ENCODE measurements around the gene RAP1A. TPM values are rescaled to one million over a fixed set of nuclear protein-coding genes. Genes with fewer than 3 reads are reported as not detected.

Gene RAP1A
- total and polyA plus RNA-seq, 2 donors (not counting 3 experiments of a cell fraction or from before 2014, with no cell fraction given) = 17.8 to 56.4 TPM

DNA sequence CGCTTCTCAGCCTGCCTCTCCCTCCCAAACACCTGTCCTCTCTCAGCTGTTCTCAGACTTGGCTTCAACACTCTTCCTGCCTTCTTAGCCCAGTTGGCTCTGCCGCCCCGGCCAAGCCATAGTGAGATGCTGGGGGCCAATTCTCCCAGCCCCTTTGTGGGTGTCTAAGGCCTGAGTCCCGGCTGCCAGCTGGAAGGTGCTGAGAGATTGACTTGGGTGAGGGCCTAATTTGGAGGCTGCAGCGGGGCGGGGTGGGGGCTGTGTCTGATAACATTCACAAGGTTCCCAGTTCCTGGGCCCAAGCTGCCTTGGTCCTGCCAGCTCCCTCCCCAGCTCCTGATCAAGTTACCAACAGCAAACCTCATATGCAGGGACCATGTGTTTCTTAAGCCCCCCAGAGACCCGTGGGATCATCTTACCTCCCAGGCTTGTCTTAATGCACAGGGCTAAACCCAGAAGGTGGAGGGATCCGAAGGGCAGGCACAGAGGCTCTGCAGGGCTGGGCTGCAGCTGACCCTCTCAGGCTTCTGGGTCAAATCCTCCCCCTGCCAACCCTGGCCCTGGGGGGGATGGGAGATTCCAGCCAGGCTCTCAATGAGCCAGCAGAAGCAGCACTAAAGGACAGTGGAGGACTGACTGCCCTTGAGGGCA, 109.8 kb downstream of the RAP1A start:
- Histone ChIP-seq H3K4me3 (replicated peaks in 1 of 3; ENCODE audit: insufficient read depth in 1 of 3, low read depth in 1 of 3, low read length in 3 of 3) (no peak overlapping the region), H3K4me2 (ENCODE audit: insufficient read depth, low read length) (no peak overlapping the region), H3K9ac (replicated peaks; ENCODE audit: extremely low read depth, insufficient read depth, low read length) (no peak overlapping the region), H3K9me1 (replicated peaks; ENCODE audit: control insufficient read depth, extremely low read depth, insufficient read depth, low read length) (no peaks in the 10 kb centered on the region), H3K36me3 (ENCODE audit: control insufficient read depth in 2 of 2, extremely low read depth in 1 of 2, insufficient read depth in 2 of 2, low read length in 2 of 2) (no peaks in the 10 kb centered on the region), H3K9me3 (replicated peaks; ENCODE audit: control insufficient read depth, insufficient read depth, low read length) (no peaks in the 10 kb centered on the region), H4K20me1 (replicated peaks; ENCODE audit: control insufficient read depth, extremely low read depth, insufficient read depth, low read length) (no peaks in the 10 kb centered on the region), H3K27ac (ENCODE audit: insufficient read depth, low read depth, low read length) (no peak overlapping the region), H3K79me2 (ENCODE audit: control insufficient read depth, insufficient read depth, low read length) (no peaks in the 10 kb centered on the region), H3K4me1 (ENCODE audit: control insufficient read depth, extremely low read depth, insufficient read depth, low read length) (peaks cover 17% of the 10 kb centered on the region), H2AFZ (ENCODE audit: low read depth, low read length) (no peak overlapping the region), H3K27me3 (ENCODE audit: control insufficient read depth in 2 of 2, insufficient read depth in 2 of 2, low read length in 2 of 2) (no peaks in the 10 kb centered on the region)
- DNase-seq (ENCODE audit: low read depth, low spot score) (no peak), FAIRE-seq (no peak)
- dilution Hi-C loops (cut with MboI; ENCODE audit: extremely low pct_ligation_motif_present, low sequenced_read_pairs) = no loop called here
- no peak for TF ChIP-seq GATA2 (IDR thresholded peaks at IDR 0.05; ENCODE audit: insufficient read depth, insufficient read length, low read depth, low read length)
- intact Hi-C loops (cut with micrococcal nuclease) = no loop called here
- BruUV-seq (replicated peaks) = no TSS peak
- ChIA-PET CTCF (interaction anchor here (0.7 to 2.2 kb wide), 5 partner anchors 10 to 18 kb away, joined by 3 to 14 read pairs (median 5); partner anchors contain the start of gene INKA2), POLR2A (no interaction called here)

DNA sequence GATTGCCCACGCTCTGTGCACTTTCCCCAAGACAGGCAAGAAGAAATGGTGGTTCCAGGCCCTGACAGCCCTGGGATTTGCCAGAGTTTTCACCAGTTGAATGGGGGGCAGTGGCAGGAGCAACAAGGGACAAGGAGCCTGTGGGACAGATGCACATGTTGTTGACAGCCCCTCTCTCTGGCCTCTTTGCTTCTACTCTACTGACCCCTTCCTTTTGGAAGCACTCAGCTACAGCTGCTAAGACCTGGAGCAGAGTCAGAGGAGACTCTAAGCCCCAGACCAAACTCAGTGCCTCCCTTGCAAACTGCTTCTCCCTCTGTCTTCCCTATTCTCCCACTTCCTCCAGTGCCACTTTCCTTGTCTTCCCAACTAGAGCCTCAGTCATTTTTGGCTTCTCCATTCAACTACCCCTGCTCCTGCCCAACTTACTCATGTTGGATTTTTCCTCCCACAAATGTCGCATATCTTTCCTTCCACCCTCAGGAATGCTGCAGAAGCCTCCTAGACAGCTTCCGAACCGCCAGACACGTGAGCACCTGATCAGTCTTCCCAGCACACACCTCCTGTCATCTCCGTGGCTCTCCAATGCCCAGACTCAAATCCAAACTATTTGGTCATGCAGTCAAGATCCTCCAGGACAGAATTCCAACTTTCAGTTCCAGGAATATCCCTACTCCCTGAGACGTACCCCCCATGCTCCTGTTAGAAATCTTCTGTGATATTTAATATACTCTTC, 110.5 kb downstream of the RAP1A start:
- Histone ChIP-seq H3K9ac (replicated peaks; ENCODE audit: extremely low read depth, insufficient read depth, low read length) (no peak overlapping the region), H3K36me3 (ENCODE audit: control insufficient read depth in 2 of 2, extremely low read depth in 1 of 2, insufficient read depth in 2 of 2, low read length in 2 of 2) (no peaks in the 10 kb centered on the region), H3K4me2 (ENCODE audit: insufficient read depth, low read length) (no peak overlapping the region), H3K9me3 (replicated peaks; ENCODE audit: control insufficient read depth, insufficient read depth, low read length) (no peaks in the 10 kb centered on the region), H3K4me3 (replicated peaks in 1 of 3; ENCODE audit: insufficient read depth in 1 of 3, low read depth in 1 of 3, low read length in 3 of 3) (no peak overlapping the region), H3K4me1 (ENCODE audit: control insufficient read depth, extremely low read depth, insufficient read depth, low read length) (peaks cover 22% of the 10 kb centered on the region), H3K9me1 (replicated peaks; ENCODE audit: control insufficient read depth, extremely low read depth, insufficient read depth, low read length) (no peaks in the 10 kb centered on the region), H3K27me3 (ENCODE audit: control insufficient read depth in 2 of 2, insufficient read depth in 2 of 2, low read length in 2 of 2) (no peaks in the 10 kb centered on the region), H4K20me1 (replicated peaks; ENCODE audit: control insufficient read depth, extremely low read depth, insufficient read depth, low read length) (no peaks in the 10 kb centered on the region), H3K79me2 (ENCODE audit: control insufficient read depth, insufficient read depth, low read length) (no peaks in the 10 kb centered on the region), H2AFZ (ENCODE audit: low read depth, low read length) (no peak overlapping the region), H3K27ac (ENCODE audit: insufficient read depth, low read depth, low read length) (no peak overlapping the region)
- DNase-seq (ENCODE audit: low read depth, low spot score) (no peak), FAIRE-seq (no peak)
- no peak for TF ChIP-seq JUN (IDR thresholded peaks at IDR 0.05; ENCODE audit: borderline replicate concordance, insufficient read depth, insufficient read length, low read depth)
- no peak for TF ChIP-seq POLR2AphosphoS5 (IDR thresholded peaks at IDR 0.05; ENCODE audit: insufficient read depth, low read depth, low read length)
- no peak for TF ChIP-seq GATA2 (IDR thresholded peaks at IDR 0.05; ENCODE audit: insufficient read depth, insufficient read length, low read depth, low read length)
- TF ChIP-seq, protein P1, sequence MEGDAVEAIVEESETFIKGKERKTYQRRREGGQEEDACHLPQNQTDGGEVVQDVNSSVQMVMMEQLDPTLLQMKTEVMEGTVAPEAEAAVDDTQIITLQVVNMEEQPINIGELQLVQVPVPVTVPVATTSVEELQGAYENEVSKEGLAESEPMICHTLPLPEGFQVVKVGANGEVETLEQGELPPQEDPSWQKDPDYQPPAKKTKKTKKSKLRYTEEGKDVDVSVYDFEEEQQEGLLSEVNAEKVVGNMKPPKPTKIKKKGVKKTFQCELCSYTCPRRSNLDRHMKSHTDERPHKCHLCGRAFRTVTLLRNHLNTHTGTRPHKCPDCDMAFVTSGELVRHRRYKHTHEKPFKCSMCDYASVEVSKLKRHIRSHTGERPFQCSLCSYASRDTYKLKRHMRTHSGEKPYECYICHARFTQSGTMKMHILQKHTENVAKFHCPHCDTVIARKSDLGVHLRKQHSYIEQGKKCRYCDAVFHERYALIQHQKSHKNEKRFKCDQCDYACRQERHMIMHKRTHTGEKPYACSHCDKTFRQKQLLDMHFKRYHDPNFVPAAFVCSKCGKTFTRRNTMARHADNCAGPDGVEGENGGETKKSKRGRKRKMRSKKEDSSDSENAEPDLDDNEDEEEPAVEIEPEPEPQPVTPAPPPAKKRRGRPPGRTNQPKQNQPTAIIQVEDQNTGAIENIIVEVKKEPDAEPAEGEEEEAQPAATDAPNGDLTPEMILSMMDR (IDR thresholded peaks at IDR 0.05; ENCODE audit: extremely low read depth in 1 of 2, insufficient read depth in 1 of 2, low read depth in 1 of 2, low read length in 2 of 2) = no peak
- no peak for TF ChIP-seq EZH2 (IDR thresholded peaks at IDR 0.05; ENCODE audit: borderline replicate concordance, low read depth, low read length, severe bottlenecking)
- BruUV-seq (replicated peaks) = no TSS peak
- intact Hi-C loops (cut with micrococcal nuclease) = loop anchor here (10.0 kb wide), 1 partner anchor 765 kb away; the partner anchor contains the start of gene LRIF1
- ChIA-PET CTCF (interaction anchor here (2.2 kb wide), 1 partner anchor 15 kb away, joined by 14 read pairs; no protein-coding TSS in a partner anchor), POLR2A (no interaction called here)
- dilution Hi-C loops (cut with MboI; ENCODE audit: extremely low pct_ligation_motif_present, low sequenced_read_pairs) = no loop called here
